K562 (cell line): ENCODE results near the gene MET. TPM values are rescaled to one million over a fixed set of nuclear protein-coding genes. Genes with fewer than 3 reads are reported as not detected.

Source experiments
- ATF3 ChIP-seq, 2 experiments: fragments of 450-650 bp in 1 of 2; sonication (generic) in 1 of 2; formaldehyde crosslinking in 1 of 2; IDR thresholded peaks in 1 of 2; conservative IDR thresholded peaks in 1 of 2; 2 replicates each; pipeline versions ENCODE4 v1.6.1 to v1.8.1; 2016 to 2023; ENCODE audit warnings: mild to moderate bottlenecking in 2 of 2, moderate library complexity in 2 of 2, inconsistent platforms in 1 of 2, missing genetic modification reagents in 1 of 2
- BHLHE40 ChIP-seq: IDR thresholded peaks from 2 replicates; pipeline ENCODE4 v1.6.1; 2011; ENCODE audit warnings: low read length, improper control_type of control experiment
- FOSL1 ChIP-seq: fragments of 200-800 bp; sonication (Bioruptor generic); conservative IDR thresholded peaks from 2 replicates; pipeline ENCODE4 v1.6.1; 2016; ENCODE audit warnings: missing genetic modification characterization, missing compliant biosample characterization
- FOXA1 ChIP-seq: fragments of 450-650 bp; IDR thresholded peaks from 2 replicates; pipeline ENCODE4 v1.6.1; 2016; ENCODE audit warnings: mild to moderate bottlenecking, borderline replicate concordance
- HLTF ChIP-seq: fragments of 450-650 bp; IDR thresholded peaks from 2 replicates; pipeline ENCODE4 v1.6.1; 2016
- LCOR ChIP-seq: sonication (generic); formaldehyde crosslinking; IDR thresholded peaks from 2 replicates; pipeline ENCODE4 v1.8.0; 2022; ENCODE audit warnings: mild to moderate bottlenecking, missing genetic modification reagents
- MTA3 ChIP-seq: fragments of 450-650 bp; formaldehyde crosslinking; IDR thresholded peaks from 2 replicates; pipeline ENCODE4 v1.6.1; 2017; ENCODE audit warnings: mild to moderate bottlenecking, borderline replicate concordance
- NR4A1 ChIP-seq, 2 experiments: fragments of 250-450 bp in 1 of 2; fragments of 450-650 bp in 1 of 2; sonication (Bioruptor Pico) in 1 of 2; IDR thresholded peaks; 2 replicates each; pipeline versions ENCODE4 v1.4.0 to v1.6.1; 2016 to 2020; ENCODE audit warnings: mild to moderate bottlenecking in 2 of 2, missing compliant biosample characterization in 1 of 2, missing genetic modification characterization in 1 of 2, moderate library complexity in 1 of 2
- PHB ChIP-seq: fragments of 250-450 bp; sonication (Bioruptor Pico); IDR thresholded peaks from 2 replicates; pipeline ENCODE4 v1.5.0; 2021
- RAD21 ChIP-seq, 2 experiments: fragments of 250-450 bp in 1 of 2; fragments of 450-650 bp in 1 of 2; sonication (Bioruptor Pico) in 1 of 2; formaldehyde crosslinking in 1 of 2; IDR thresholded peaks in 1 of 2; conservative IDR thresholded peaks in 1 of 2; 2 replicates each; pipeline versions ENCODE4 v1.4.0 to v1.8.0; 2020 to 2022; ENCODE audit warnings: mild to moderate bottlenecking in 2 of 2, moderate library complexity in 1 of 2
- RBFOX2 ChIP-seq: fragments of 200-400 bp; formaldehyde crosslinking; IDR thresholded peaks from 2 replicates; pipeline ENCODE4 v1.6.1; 2017; ENCODE audit warnings: low read depth, mild to moderate bottlenecking, low read length, moderate library complexity
- SNRNP70 ChIP-seq: fragments of 200-400 bp; formaldehyde crosslinking; optimal IDR thresholded peaks from 2 replicates; pipeline ENCODE3; 2017; ENCODE audit warnings: low read depth, low read length
- SRSF7 ChIP-seq: fragments of 200-400 bp; formaldehyde crosslinking; optimal IDR thresholded peaks from 2 replicates; pipeline ENCODE3; 2017; ENCODE audit warnings: mild to moderate bottlenecking, low read depth, low read length
- TARDBP ChIP-seq: fragments of 450-650 bp; IDR thresholded peaks from 2 replicates; pipeline ENCODE4 v1.6.1; 2016
- TFE3 ChIP-seq: fragments of 450-650 bp; formaldehyde crosslinking; IDR thresholded peaks from 2 replicates; pipeline ENCODE4 v1.4.0; 2020; ENCODE audit warnings: mild to moderate bottlenecking, mixed read lengths
- ZNF184 ChIP-seq: sonication (generic); formaldehyde crosslinking; IDR thresholded peaks from 2 replicates; pipeline ENCODE4 v1.5.0; 2020; ENCODE audit warnings: missing genetic modification reagents
- ZNF280B ChIP-seq: fragments of 250-450 bp; sonication (Bioruptor Pico); IDR thresholded peaks from 2 replicates; pipeline ENCODE4 v1.5.1; 2021; ENCODE audit warnings: mild to moderate bottlenecking
- ZNF395 ChIP-seq: fragments of 200-800 bp; sonication (Bioruptor generic); IDR thresholded peaks from 2 replicates; pipeline ENCODE4 v1.6.1; 2017; ENCODE audit warnings: missing genetic modification characterization, missing compliant biosample characterization
- ZNF511 ChIP-seq: sonication (generic); formaldehyde crosslinking; IDR thresholded peaks from 2 replicates; pipeline ENCODE4 v1.8.0; 2022; ENCODE audit warnings: mild to moderate bottlenecking, missing genetic modification reagents
- polyA plus RNA-seq, 8 experiments: library from polyadenylated mRNA; depleted of rRNA in 4 of 8; stranded (reverse) in 5 of 8; unstranded in 3 of 8; fragments of >200 nt; fragmentation: Nextera tagmentation in 2 of 8; fragmentation: Illumina TruSeq in 1 of 8; extraction: Ambion mirVana in 2 of 8; extraction: Trizol in 1 of 8; gene quantifications; 2 replicates each; pipeline versions ENCODE4 v1.2.1 to v1.2.3, GENCODE V29; 2011 to 2014; ENCODE audit warnings: inconsistent platforms in 1 of 8, missing spikeins in 1 of 8
- total RNA-seq, 7 experiments: library from RNA; depleted of rRNA in 6 of 7; stranded (reverse); fragments of >200 nt in 6 of 7; fragmentation: Illumina TruSeq in 2 of 7; extraction: Trizol in 2 of 7; gene quantifications; 2 replicates each; pipeline versions ENCODE4 v1.2.1 to v1.2.3, GENCODE V29; 2011 to 2021; ENCODE audit warnings: low replicate concordance in 1 of 7

The MET gene
- total and polyA plus RNA-seq, 9 of the 15 experiments (the other 6 are each of a cell fraction or from before 2014, with no cell fraction given) = 0.84 to 2.4 (median 1.1) TPM

GRCh38 chr7:116671681-116672595 is at the start of gene MET (continued):
- peak; percentile 94 for TF ChIP-seq ZNF184 (CRISPR knock-in tag)
- no peak for TF ChIP-seq FOXA1
- no peak; the same call in 1 of the 2 replicates for TF ChIP-seq MTA3
- TF ChIP-seq SNRNP70 = no peak
- TF ChIP-seq ZNF395 = no peak
- no peak for TF ChIP-seq ATF3 (IDR thresholded peaks at IDR 0.05)
- TF ChIP-seq ATF3 (CRISPR knock-in tag; conservative IDR thresholded peaks at IDR 0.05) = no peak
- TF ChIP-seq FOSL1 = no peak
- no peak for TF ChIP-seq TARDBP
- TF ChIP-seq BHLHE40 = peak; percentile 50; the same call in 1 of the 2 replicates
- no peak for TF ChIP-seq LCOR (CRISPR knock-in tag)
- TF ChIP-seq PHB (CRISPR knock-in tag) = no peak
- TF ChIP-seq NR4A1 (CRISPR knock-in tag; IDR thresholded peaks at IDR 0.05) = no peak
- TF ChIP-seq NR4A1 (tag; IDR thresholded peaks at IDR 0.05) = no peak
- no peak for TF ChIP-seq TFE3
- no peak for TF ChIP-seq ZNF511 (CRISPR knock-in tag)
- TF ChIP-seq ZNF280B (CRISPR knock-in tag) = no peak
- TF ChIP-seq HLTF = no peak
- TF ChIP-seq RAD21 (CRISPR knock-in tag; conservative IDR thresholded peaks at IDR 0.05 in 1 of 2, IDR thresholded peaks at IDR 0.05 in 1 of 2) = peak; percentile 83 to 87
- no peak for TF ChIP-seq RBFOX2
- no peak for TF ChIP-seq SRSF7
